Kidney (tissue), 14 donors: ENCODE measurements around the gene DIP2A. TPM values are rescaled to one million over a fixed set of nuclear protein-coding genes. Genes with fewer than 3 reads are reported as not detected.

Source experiments
- DNase-seq, 5 donors: peaks; one replicate each; pipeline ENCODE4 v3.0.0-alpha.2; 2013 to 2020
- FAIRE-seq: peaks from 2 replicates; lab custom pipeline; 2012; peaks lifted over from hg19 to GRCh38; lab: Jason Lieb, UNC
- H3K27ac ChIP-seq, 2 donors: one replicate each; pipeline ENCODE4 v1.7.0; 2013; ENCODE audit warnings: low read depth in 2 of 2, low read length in 2 of 2, inconsistent platforms in 1 of 2
- H3K27me3 ChIP-seq: one replicate; pipeline ENCODE4 v1.7.1; 2013; ENCODE audit warnings: low read length, inconsistent platforms; ENCODE audit not compliant: control insufficient read depth, insufficient read depth
- H3K36me3 ChIP-seq, 3 donors: one replicate each; pipeline versions ENCODE4 v1.7.0 to v1.7.1; 2013; ENCODE audit warnings: low read length in 3 of 3, control low read depth in 1 of 3, inconsistent platforms in 1 of 3; ENCODE audit not compliant: insufficient read depth in 3 of 3, control insufficient read depth in 2 of 3
- H3K4me1 ChIP-seq, 3 donors: one replicate each; pipeline versions ENCODE4 v1.7.0 to v1.7.1; 2013; ENCODE audit warnings: low read length in 3 of 3, inconsistent platforms in 1 of 3, low read depth in 1 of 3; ENCODE audit not compliant: control insufficient read depth in 2 of 3, insufficient read depth in 2 of 3
- H3K4me3 ChIP-seq, 3 donors: one replicate each; pipeline versions ENCODE4 v1.7.0 to v1.8.1; 2013; ENCODE audit warnings: low read length in 3 of 3, control low read depth in 1 of 3, inconsistent platforms in 1 of 3
- H3K9ac ChIP-seq, 3 donors: one replicate each; pipeline versions ENCODE4 v1.7.0 to v1.7.1; 2013; ENCODE audit warnings: low read length in 3 of 3, control low read depth in 1 of 3, inconsistent platforms in 1 of 3
- H3K9me3 ChIP-seq, 3 donors: one replicate each; pipeline versions ENCODE4 v1.7.0 to v1.7.1; 2013; ENCODE audit warnings: low read length in 3 of 3, control low read depth in 1 of 3, inconsistent platforms in 1 of 3; ENCODE audit not compliant: control insufficient read depth in 2 of 3, insufficient read depth in 1 of 3
- intact Hi-C: fragments of 100-400 bp; cut with DNase I; formaldehyde crosslinking; loops from one replicate; pipeline ENCODE4 v1.11.1; 2022
- polyA plus RNA-seq: library from polyadenylated mRNA; stranded (reverse); fragments of 350-450 nt; fragmentation: Illumina TruSeq; extraction: RNeasy Lipid Tissue Mini Kit (QIAGEN cat#74804); gene quantifications from one replicate; pipeline ENCODE4 v1.2.3, GENCODE V29; 2014; ENCODE audit warnings: low read depth, low replicate concordance; ENCODE audit not compliant: insufficient read depth
- total RNA-seq: library from RNA; stranded (reverse); fragmentation: NEBNext Ultra II Directional; extraction: Animal tissue kit (Norgen Biotek cat#: 25700); gene quantifications from one replicate; pipeline ENCODE4 v1.2.1, GENCODE V29; 2021
- TF ChIP-seq, protein P1 (sequence below): IDR thresholded peaks from 3 replicates; pipeline ENCODE4 v1.5.1; 2012; ENCODE audit warnings: mild to moderate bottlenecking, moderate library complexity, borderline replicate concordance; ENCODE audit not compliant: insufficient read depth; ENCODE audit errors: extremely low read depth
- donor health status: control.
- donor health status: control.
- donor health status: control.
- donor health status: control.
- donor health status: control.
- donor health status: DM: yes; HTN: yes; CAD: no.
- donor health status: Normal renal cell carcinoma (clear cell type).

The DIP2A gene
- total and polyA plus RNA-seq, 2 donors from 2014 or later = 8.7 to 36.5 TPM

DNA sequence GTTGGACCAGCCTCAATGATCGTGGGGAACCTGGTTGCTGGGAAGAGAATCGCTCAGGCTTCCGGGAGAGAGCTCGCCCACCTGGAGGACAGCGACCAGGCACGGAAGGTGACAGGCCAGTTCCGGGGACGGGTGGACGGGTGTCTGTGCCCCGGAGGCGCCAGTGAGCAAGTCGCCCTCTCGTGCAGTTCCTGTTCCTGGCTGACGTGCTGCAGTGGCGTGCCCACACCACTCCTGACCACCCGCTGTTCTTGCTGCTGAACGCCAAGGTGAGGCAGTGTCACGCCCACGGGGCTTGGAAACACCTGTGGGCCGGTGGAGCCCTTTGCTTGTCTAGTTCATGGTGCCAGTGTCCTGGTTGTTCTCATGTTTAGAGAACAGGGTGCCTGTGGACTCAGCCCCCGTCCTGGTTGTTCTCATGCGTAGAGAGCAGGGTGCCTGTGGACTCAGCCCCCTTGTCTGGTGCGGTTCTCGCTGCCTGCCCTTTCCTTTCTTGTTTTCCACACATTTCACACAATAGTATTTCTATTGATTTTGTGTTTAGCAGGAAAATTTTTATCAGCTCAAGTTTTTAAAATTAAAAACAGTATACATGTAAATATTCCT lies 93.0 kb downstream of the DIP2A start:
- DNase-seq (no peak), FAIRE-seq (no peak)
- TF ChIP-seq, protein P1, sequence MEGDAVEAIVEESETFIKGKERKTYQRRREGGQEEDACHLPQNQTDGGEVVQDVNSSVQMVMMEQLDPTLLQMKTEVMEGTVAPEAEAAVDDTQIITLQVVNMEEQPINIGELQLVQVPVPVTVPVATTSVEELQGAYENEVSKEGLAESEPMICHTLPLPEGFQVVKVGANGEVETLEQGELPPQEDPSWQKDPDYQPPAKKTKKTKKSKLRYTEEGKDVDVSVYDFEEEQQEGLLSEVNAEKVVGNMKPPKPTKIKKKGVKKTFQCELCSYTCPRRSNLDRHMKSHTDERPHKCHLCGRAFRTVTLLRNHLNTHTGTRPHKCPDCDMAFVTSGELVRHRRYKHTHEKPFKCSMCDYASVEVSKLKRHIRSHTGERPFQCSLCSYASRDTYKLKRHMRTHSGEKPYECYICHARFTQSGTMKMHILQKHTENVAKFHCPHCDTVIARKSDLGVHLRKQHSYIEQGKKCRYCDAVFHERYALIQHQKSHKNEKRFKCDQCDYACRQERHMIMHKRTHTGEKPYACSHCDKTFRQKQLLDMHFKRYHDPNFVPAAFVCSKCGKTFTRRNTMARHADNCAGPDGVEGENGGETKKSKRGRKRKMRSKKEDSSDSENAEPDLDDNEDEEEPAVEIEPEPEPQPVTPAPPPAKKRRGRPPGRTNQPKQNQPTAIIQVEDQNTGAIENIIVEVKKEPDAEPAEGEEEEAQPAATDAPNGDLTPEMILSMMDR = no peak
- Histone ChIP-seq H3K36me3 (peaks cover 12 to 31% (median 16%) of the 10 kb centered on the region in 3 donors), H3K9ac (no peak overlapping the region), H3K4me1 (no peaks in the 10 kb centered on the region), H3K27ac (no peak overlapping the region), H3K27me3 (no peaks in the 10 kb centered on the region), H3K4me3 (no peak overlapping the region), H3K9me3 (no peaks in the 10 kb centered on the region)
- intact Hi-C loops = no loop called here

DNA sequence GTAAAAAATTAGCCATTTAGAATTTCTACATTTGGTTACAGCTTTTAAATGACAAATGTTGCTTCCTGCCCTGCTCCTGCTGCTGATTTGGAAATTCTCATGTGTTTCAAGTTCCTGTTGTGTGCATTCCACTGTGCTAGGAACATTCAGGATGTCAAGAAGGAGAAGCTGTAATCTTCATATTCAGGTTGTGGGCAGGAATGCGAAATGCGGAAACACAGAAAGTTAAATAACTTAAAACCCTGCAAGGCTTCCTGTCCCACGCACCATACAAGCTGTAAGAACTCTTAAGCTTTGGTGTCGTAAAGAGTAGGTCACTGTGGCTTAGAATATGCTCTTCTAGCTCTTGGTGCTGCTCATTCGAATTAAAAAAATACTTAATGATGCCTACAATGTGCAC lies 93.6 kb downstream of the DIP2A start:
- H3K27me3 ChIP-seq = no peaks in the 10 kb centered on the region
- H3K27ac ChIP-seq = no peak overlapping the region
- intact Hi-C loops = no loop called here
- H3K36me3 ChIP-seq = peaks cover 12 to 36% (median 16%) of the 10 kb centered on the region in 3 donors
- H3K4me3 ChIP-seq = no peak overlapping the region
- FAIRE-seq = no peak
- DNase-seq = no peak
- H3K9ac ChIP-seq = no peak overlapping the region
- TF ChIP-seq, protein P1 = no peak
- H3K4me1 ChIP-seq = no peaks in the 10 kb centered on the region
- H3K9me3 ChIP-seq = no peaks in the 10 kb centered on the region

DNA sequence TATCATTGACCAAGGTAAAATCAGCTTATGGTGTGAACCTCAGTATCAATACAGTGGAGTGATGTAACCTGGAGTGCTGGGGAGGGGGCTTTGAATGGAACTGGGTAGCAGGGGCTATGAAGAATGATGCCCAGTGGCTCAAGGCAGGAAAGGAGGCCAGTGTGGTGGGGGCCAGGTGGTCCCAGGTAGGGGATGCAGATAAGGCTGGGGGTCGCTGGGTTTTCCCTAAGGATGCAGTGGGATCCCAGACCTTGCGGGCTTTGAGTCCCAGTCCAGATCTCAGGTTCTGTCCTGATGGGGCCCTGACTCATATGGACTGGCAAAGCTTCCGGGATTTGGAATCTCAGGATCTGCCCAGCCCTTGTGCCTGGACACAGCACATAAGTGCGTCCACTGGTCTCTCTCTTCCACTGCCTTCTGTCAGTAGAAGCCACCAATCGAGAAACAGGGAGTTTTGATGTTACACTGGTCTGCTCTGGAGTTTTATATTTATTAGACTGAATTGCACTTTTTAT lies 94.2 kb downstream of the DIP2A start:
- H3K27ac ChIP-seq = no peak overlapping the region
- H3K9me3 ChIP-seq = no peaks in the 10 kb centered on the region
- TF ChIP-seq, protein P1 = no peak
- H3K4me3 ChIP-seq = no peak overlapping the region
- no peaks in the 10 kb centered on the region for H3K4me1 ChIP-seq
- no peak for DNase-seq
- H3K27me3 ChIP-seq = no peaks in the 10 kb centered on the region
- FAIRE-seq = no peak
- peaks cover 10 to 37% (median 16%) of the 10 kb centered on the region in 3 donors for H3K36me3 ChIP-seq
- intact Hi-C loops = no loop called here
- H3K9ac ChIP-seq = no peak overlapping the region
